ACHN (cell line): ENCODE measurements around the gene HRCT1.

Experiments used
- DNase-seq: peaks from one replicate; pipeline ENCODE4 v3.0.0-alpha.2; 2015
- in situ Hi-C: cut with HindIII; loops from 2 replicates; pipeline ENCODE4 v1.10.0; 2017; ENCODE audit warnings: low sequenced_read_pairs, low pct_ligation_motif_present, low pct_unique_long_range_greater_than_20kb

The HRCT1 gene

GRCh38 chr9:35905912-35906679, at the start of gene HRCT1:
Gene HRCT1, plus strand, starts transcription at chr9:35906202. Its CDS starts 86 bp downstream, at chr9:35906288.
- in situ Hi-C loops, result no loop called here
- peak; percentile 95 for DNase-seq

- in situ Hi-C loops, result no loop called here
- DNase-seq, result no peak
Measured at GRCh38 chr9:35856206-35856605, 49.8 kb upstream of the HRCT1 start.

DNA sequence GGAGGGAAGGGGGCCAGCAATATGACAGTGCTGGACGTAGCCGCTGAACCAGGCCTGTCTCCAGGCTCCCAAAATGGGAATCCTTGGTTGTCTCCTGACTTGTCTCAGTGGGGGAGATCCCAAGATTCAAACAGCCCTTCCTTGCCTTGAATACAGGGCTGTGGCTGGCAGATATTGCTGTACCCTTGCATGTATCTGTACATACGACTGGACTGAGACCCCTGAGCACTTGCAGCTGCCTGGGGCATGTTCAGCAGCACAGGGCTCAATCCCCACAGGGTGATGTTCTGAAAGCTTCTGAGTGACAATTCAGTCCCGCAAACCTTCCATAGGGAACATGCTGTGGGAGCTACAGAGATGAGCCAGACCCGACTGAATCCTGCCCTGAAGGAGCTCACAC, 49.1 kb upstream of the HRCT1 start:
- in situ Hi-C loops, result no loop called here
- no peak for DNase-seq

- no peak for DNase-seq
- in situ Hi-C loops, result no loop called here
Measured at GRCh38 chr9:35858458-35858857, 47.5 kb upstream of the HRCT1 start.

- in situ Hi-C loops, result no loop called here
- peak; percentile 4 for DNase-seq
Measured at GRCh38 chr9:35859310-35859989, 46.6 kb upstream of the HRCT1 start.

DNA sequence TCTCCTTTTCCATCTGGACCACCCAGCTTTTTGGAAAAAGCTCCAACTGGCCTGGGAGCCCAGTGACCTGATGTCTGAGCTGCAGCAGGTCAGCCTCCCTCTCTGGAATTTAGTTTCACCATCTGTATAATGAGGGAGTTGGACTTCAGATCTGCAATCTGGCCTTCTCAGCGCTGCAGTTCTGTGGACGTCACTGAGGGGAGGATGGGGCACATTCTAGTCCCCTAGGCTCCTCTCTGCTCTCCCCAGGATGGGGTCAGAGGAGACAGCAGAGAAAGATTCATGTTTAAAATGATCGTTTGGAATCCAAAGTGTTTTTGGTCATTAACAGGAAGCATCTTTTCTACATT, 46.0 kb upstream of the HRCT1 start:
- in situ Hi-C loops, result no loop called here
- DNase-seq, result no peak

- in situ Hi-C loops, result no loop called here
Measured at GRCh38 chr9:35861161-35861897, 44.7 kb upstream of the HRCT1 start.

GRCh38 chr9:35862328-35862727, 43.7 kb upstream of the HRCT1 start:
- DNase-seq, result no peak
- in situ Hi-C loops, result no loop called here

More at GRCh38 chr9:35861161-35861897, 44.7 kb upstream of the HRCT1 start:
- no peak for DNase-seq

DNA sequence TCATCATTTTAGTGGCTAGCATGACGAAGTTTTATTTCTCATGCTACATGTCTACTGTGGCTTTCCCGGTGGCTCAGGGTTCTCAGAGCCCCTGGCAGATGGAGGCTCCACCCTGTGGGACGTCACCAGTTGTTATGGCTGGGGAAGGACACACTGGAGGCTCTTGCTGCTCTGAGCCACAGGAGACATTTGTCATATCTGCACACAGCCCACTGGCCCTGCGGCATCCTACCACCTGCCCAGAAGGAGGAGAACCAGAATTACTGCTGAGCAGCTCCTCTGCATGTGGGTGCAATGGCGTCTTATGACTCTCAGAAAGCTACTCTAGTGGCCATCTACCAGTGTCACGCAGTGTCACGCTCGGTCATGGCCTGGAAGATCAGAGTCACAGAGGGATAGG, 42.4 kb upstream of the HRCT1 start:
- in situ Hi-C loops, result no loop called here
- no peak for DNase-seq

DNA sequence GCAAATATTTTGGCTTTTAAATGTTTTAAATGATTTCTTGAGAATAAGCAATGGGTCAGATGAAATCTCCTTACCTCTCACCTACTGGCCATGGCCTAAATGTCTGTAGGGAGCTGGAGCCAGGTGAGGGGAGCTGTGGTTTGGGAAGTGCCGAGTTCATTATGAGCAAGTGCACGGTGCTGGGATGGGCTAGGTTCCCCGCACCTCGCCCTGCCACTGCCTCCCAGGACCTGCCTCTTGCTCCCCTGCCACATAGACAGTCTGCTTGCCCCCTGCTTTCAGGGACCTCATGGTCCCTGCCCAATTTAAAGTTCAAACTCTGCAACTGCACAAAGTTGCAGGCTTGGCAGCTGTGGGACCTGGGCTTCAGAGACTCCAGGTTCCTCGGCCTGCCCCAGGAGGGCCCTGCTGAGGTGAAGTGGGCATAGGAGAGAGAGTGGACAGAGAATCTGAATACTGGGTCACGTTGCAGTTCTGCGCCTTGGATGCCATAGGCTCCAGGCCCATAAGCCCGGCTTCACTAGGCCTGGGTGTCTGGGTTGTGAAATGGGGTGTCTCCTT, 41.2 kb upstream of the HRCT1 start:
- DNase-seq, result no peak
- in situ Hi-C loops, result no loop called here

DNA sequence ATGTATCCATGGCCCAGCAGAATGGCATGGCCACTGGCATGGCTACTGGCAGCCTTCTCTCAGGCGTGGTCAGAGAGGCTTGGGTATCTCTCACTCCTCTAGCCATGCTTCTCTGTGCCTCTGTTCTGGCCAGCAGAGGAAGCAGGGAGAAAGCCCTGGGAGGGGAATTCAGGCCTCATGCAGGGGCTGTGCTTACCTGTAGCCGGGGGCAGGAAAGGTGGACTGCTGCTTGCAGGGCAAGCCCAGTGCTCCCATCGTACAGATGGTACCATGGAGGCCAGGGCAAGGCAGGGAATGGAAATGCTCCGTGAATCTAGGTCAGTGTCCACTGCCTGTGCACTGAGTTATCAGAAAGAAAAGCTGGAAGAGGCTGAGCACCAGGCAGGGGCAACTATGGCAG, 38.5 kb upstream of the HRCT1 start:
- DNase-seq, result no peak
- in situ Hi-C loops, result no loop called here

GRCh38 chr9:35868933-35869332, 37.1 kb upstream of the HRCT1 start:
- in situ Hi-C loops, result no loop called here

DNA sequence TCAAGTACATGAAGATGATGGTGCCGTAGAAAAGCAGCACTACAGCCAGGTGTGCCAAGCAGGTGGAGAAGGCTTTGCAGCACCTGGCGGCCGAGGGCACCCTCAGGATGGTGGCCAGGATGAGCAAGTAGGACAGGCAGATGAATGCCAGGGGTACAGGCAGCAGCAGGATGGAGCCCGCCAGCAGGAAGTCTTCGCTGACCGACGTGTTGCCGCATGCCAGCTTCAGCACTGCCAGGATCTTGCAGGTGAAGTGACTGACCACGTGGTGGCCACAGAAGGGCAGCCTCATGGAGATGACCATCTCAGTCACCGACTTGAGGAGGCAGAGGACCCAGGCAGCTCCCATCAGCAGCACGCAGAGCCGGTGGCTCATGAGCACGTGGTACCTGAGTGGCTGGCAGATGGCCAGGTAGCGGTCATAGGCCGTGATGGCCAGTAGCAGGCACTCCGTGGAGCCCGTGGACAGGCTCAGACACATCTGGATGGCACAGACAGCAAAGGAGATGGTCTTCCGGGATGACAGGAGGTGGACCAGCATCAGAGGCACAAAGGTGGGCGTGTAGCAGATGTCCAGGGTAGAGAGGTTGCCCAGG, 36.3 kb upstream of the HRCT1 start:
- no peak for DNase-seq
- in situ Hi-C loops, result no loop called here

More at GRCh38 chr9:35868933-35869332, 37.1 kb upstream of the HRCT1 start:
- DNase-seq, result no peak

DNA sequence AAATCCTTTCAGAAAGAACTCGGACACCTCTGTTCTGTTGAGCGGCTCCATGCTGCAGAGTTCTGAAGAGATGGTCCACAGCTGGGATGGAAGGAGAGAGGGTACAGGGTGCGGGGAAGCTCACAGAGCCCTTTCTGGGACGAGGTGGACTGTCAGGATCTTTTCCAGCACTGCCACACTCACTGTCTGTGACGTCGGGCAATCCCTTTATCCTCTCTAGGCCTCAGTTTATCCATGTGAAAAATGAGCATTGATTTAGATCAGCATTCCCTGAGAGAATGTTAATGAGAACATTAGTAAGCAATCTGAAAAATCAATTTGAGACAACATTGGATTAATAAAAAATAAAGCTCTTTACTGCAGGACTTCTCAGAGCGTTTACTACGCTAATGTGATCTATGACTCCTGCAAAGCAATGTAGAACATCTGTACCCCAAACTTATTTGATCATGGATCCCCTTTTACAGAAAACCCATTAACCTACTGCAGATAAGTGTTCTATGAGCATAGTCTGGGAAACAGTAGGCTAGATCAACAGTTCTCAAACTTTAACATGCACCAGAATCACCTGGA, 35.6 kb upstream of the HRCT1 start, which contains the start of gene OR13J1:
OR13J1 (minus strand) TSS at position 51 of the 573 bp plus-strand sequence; CDS start at position 51, 0 bp downstream.
- DNase-seq, result no peak

DNA sequence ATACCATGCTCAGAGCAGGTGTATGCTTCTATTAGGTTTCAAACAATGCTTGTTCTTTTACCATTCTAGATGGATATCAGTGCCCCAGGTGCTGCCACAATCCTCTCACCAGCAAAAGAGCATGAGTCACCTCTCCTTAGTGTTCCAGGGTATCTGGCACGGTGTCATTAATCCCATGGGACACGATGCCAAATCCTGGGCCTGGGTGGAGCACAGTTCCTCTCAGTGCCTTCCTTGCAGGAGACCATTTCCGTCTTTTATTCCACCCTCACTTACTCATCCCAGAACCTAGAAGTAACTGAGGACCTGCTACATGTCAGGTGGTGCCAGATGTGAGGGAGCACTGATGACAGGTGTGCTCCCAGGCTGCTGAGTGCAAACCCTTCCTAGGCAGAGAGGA, 34.5 kb upstream of the HRCT1 start:
- DNase-seq, result no peak
- in situ Hi-C loops, result no loop called here

More for the DNA sequence above, 35.6 kb upstream of the HRCT1 start, which contains the start of gene OR13J1:
- in situ Hi-C loops, result no loop called here

GRCh38 chr9:35872505-35872904, 33.5 kb upstream of the HRCT1 start:
- in situ Hi-C loops, result no loop called here
- no peak for DNase-seq

DNA sequence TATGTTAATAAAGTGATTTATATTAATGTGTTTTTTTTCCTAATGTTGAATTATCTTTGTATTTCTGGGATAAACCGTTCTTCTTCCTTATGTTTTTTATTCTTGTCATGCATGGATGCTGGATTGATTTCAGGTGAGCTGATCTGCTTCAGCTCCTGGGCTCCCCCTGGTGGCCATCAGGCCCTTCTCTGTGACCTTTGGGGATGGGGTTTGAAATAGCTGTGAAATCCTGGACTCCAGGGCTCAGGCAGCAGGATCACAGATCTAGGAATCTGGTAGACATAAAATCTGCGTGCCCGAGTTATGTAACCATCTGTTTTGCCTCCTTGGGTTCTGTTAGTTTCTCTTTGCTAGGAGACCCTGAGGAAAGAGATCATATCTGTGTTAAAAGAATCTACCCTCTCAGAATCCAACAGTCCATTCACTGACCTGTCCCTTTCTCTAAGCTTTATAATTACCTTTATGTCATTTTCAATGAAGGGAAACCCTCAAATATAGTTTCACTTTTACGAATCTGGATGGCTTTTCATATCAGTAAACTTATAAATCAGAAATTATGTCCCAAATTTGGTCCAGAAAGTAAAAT, 23.6 kb upstream of the HRCT1 start:
- DNase-seq, result peak; percentile 57
- in situ Hi-C loops, result no loop called here

DNA sequence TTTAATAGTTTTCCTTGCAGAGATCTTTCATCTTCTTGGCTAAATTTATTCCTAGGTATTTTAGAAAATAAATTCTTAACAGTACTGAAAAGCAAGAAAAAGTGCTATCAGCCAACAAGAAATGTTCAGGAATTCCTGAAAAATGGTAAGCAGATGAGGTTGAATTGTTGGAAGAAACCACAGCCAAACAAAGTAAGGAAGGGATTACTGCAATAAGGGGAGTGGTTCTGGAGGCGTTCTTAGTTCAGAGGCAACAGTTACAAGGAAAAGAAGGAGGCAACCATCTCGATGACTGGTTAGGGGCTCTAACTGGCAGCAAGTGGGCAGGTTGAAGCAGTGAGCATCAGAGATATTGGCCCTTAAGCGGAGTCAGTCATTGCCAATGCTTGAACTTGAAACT, 23.0 kb upstream of the HRCT1 start:
- no peak for DNase-seq
- in situ Hi-C loops, result no loop called here
